ENCODE data around the gene WDR38. TPM values are rescaled to one million over a fixed set of nuclear protein-coding genes. Genes with fewer than 3 reads are reported as not detected.

Gene WDR38
- total and polyA plus RNA-seq, 2 of the 4 experiments (the other 2 are of a cell fraction): not detected

DNA sequence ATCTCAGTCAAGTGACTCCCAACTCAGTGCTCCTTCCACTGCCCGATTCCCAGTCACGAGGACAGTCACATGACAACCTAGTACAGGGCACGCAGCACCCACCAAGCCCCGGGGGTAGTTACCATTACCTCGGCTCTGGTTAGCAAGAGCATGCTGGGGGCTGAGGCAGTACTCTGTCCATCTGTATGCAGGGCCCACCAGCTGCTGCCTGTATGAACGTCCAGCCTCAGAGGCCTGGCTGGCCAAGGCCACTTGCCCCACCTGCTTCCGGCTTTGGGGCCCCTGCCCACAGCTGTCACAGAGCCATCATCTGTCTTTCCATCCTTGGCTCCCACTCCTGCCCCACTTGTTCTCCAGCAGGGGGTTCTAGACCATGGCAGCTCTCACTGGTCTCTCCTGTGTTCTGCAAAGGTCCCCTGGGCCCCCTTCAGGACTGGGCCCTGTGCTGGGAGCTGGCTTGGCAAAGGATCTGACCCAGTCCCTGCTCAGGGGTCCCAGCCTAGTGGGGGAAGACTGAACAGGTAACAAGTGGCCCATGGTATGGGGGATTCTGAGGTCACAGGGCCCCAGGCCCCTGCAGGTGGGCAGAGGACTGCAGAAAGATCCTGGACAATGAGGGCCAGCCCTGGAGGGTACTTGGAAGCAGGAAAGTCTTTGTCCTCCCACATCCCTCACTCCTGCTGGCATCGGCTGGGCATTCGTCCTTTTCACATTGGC is 5.2 kb downstream of the WDR38 start:
- no peak overlapping the region for H3K4me3 ChIP-seq (ENCODE audit: insufficient read depth, low read depth, low read length)
- no peak for ATAC-seq (ENCODE audit: low read depth)
- H3K4ac ChIP-seq (ENCODE audit: low read depth, low read length): no peak overlapping the region
- no peak overlapping the region for H3K18ac ChIP-seq (ENCODE audit: low read depth, low read length)
- peaks cover 13 to 41% of the 10 kb centered on the region in 2 experiments for H3K79me1 ChIP-seq (ENCODE audit: low read depth in 1 of 2, low read length in 2 of 2)
- H2BK120ac ChIP-seq (ENCODE audit: low read depth, low read length): no peak overlapping the region
- no peaks in the 10 kb centered on the region for H3K9me3 ChIP-seq (ENCODE audit: control insufficient read depth, insufficient read depth, low read length)
- no peak for DNase-seq
- H3K9me1 ChIP-seq (ENCODE audit: insufficient read depth, low read length): peaks cover 4% of the 10 kb centered on the region; the same call in 1 of the 2 replicates
- in situ Hi-C loops (cut with MboI; ENCODE audit: low sequenced_read_pairs) (no loop called here), intact Hi-C loops (cut with micrococcal nuclease) (loop anchor here (10.0 kb wide), 1 partner anchor 244 kb away; no protein-coding TSS in a partner anchor), dilution Hi-C loops (cut with HindIII; ENCODE audit: low sequenced_read_pairs, unreplicated experiment) (no loop called here)
- no peak overlapping the region for H2BK15ac ChIP-seq (ENCODE audit: low read depth, low read length)
- peak overlapping the region; percentile 35 for H2AK9ac ChIP-seq (replicated peaks; ENCODE audit: low read depth, low read length, poor library complexity)
- H2AK5ac ChIP-seq (ENCODE audit: low read depth, low read length): no peak overlapping the region
- WGBS, 2 experiments (ENCODE audit: extremely low coverage in 2 of 2, insufficient read length in 1 of 2): 81% methylated on average over 3 of the region's 9 CpGs; no CpG with 5 or more reads in 1 of the 2 experiments
- ChIA-PET POLR2A (ENCODE audit: unreplicated experiment) (no interaction called here), CTCF (no interaction called here)
- no peak overlapping the region for H2BK20ac ChIP-seq (ENCODE audit: low read depth, low read length)
- H4K8ac ChIP-seq (ENCODE audit: low read depth in 2 of 2, low read length in 2 of 2): no peak overlapping the region
- H3K4me2 ChIP-seq (ENCODE audit: low read depth, low read length): no peak overlapping the region
- peak overlapping the region; percentile 8; the same call in 1 of the 2 replicates for H3K23ac ChIP-seq (ENCODE audit: low read depth, low read length)
- peaks cover 9% of the 10 kb centered on the region for H3K4me1 ChIP-seq (ENCODE audit: control insufficient read depth, insufficient read depth, low read length)
- peaks cover 49% of the 10 kb centered on the region for H3K36me3 ChIP-seq (ENCODE audit: control insufficient read depth, insufficient read depth, low read length)
- H4K5ac ChIP-seq (ENCODE audit: low read depth, low read length): no peak overlapping the region
- no peak overlapping the region for H4K91ac ChIP-seq (ENCODE audit: insufficient read depth, low read depth, low read length)
- no peaks in the 10 kb centered on the region for H3K27me3 ChIP-seq (ENCODE audit: control insufficient read depth, insufficient read depth, low read length)
- H3K9ac ChIP-seq (ENCODE audit: low read depth, low read length): no peak overlapping the region
- no peak overlapping the region for H3K27ac ChIP-seq (ENCODE audit: insufficient read depth, low read length)
- H2AFZ ChIP-seq (replicated peaks; ENCODE audit: low read length, poor library complexity): no peak overlapping the region
- H2BK5ac ChIP-seq (ENCODE audit: low read depth, low read length, poor library complexity, severe bottlenecking): no peak overlapping the region
- no peak for TF ChIP-seq RFX5 (IDR thresholded peaks at IDR 0.05; ENCODE audit: low read depth, low read length)
- no peak for TF ChIP-seq CEBPB (IDR thresholded peaks at IDR 0.05; ENCODE audit: low read depth, low read length)
- no peak for TF ChIP-seq MAFK (IDR thresholded peaks at IDR 0.05; ENCODE audit: low read depth, low read length)
- no peak overlapping the region for H3K56ac ChIP-seq (ENCODE audit: extremely low read depth, insufficient read depth, low read length)
- H3K14ac ChIP-seq (replicated peaks; ENCODE audit: low read depth, low read length): no peak overlapping the region
- no TSS peak for BruUV-seq (replicated peaks)
- peaks cover 62% of the 10 kb centered on the region for H4K20me1 ChIP-seq (ENCODE audit: insufficient read depth, low read length)

Measured in IMR-90 (cell line).